ENCODE measurements around the gene SUPT6H.

The SUPT6H gene

DNA sequence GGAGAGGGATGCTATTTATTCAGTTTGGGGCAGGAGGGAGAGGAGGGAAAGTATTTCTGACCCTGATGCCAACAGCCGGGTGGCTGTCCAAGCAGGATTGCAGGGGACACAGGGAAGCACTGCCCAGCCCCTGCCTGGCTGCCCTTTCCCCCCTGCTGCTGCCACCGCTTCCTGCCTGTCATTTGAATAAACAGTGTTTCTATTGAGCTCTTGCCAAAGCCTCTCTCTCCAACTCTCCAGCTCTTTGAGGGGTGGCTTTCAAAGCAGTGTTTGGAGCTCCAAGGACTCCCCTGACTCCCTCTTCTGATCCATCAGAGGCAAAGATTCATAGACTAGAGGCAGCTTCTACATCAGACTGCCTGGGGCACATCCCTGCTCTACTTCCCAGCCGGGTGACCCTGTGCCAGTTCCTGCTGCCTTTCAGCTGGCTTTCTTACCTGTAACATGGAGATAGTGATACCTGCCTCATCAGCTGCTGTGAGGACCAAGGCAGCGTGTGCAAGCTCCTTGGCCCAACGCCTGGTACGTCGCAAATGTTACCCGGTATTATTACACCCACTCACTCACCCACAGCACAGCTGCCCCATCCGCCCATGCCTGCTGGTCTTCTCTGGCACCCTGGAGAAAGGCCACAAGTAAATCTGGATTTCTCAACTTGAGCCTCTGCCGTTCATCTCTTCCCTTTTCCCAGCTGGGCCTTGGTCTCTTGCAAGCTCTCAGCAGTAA, 40.2 kb downstream of the SUPT6H start (continued):
- TF ChIP-seq SETDB1 (IDR thresholded peaks at IDR 0.05; ENCODE audit: insufficient read length, low read length) (no peak), ZNF169 (tag by site-specific recombination; IDR thresholded peaks at IDR 0.05) (no peak), ZNF138 (tag by site-specific recombination; IDR thresholded peaks at IDR 0.05; ENCODE audit: borderline replicate concordance) (no peak)

GRCh38 chr17:28702752-28703150, 40.7 kb downstream of the SUPT6H start:
- CTCF ChIA-PET: interaction anchor here (2.0 kb wide), 1 partner anchor 9 kb away, joined by 6 read pairs; the partner anchor contains the start of gene PROCA1
- TF ChIP-seq ZNF768 (tag by site-specific recombination; IDR thresholded peaks at IDR 0.05): no peak
- TF ChIP-seq ZNF791 (tag by site-specific recombination; IDR thresholded peaks at IDR 0.05): no peak
- TF ChIP-seq, protein P1, sequence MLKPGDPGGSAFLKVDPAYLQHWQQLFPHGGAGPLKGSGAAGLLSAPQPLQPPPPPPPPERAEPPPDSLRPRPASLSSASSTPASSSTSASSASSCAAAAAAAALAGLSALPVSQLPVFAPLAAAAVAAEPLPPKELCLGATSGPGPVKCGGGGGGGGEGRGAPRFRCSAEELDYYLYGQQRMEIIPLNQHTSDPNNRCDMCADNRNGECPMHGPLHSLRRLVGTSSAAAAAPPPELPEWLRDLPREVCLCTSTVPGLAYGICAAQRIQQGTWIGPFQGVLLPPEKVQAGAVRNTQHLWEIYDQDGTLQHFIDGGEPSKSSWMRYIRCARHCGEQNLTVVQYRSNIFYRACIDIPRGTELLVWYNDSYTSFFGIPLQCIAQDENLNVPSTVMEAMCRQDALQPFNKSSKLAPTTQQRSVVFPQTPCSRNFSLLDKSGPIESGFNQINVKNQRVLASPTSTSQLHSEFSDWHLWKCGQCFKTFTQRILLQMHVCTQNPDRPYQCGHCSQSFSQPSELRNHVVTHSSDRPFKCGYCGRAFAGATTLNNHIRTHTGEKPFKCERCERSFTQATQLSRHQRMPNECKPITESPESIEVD (tag by site-specific recombination; IDR thresholded peaks at IDR 0.05): no peak
- no peak for TF ChIP-seq ZNF426 (tag by site-specific recombination; IDR thresholded peaks at IDR 0.05)
- no peak for TF ChIP-seq SP2 (tag by site-specific recombination; IDR thresholded peaks at IDR 0.05)
- no peak for TF ChIP-seq MEIS1 (CRISPR knock-in tag; IDR thresholded peaks at IDR 0.05; ENCODE audit: borderline replicate concordance)
- no peak for TF ChIP-seq IKZF3 (tag by site-specific recombination; IDR thresholded peaks at IDR 0.05)
- TF ChIP-seq ZNF518A (tag by site-specific recombination; conservative IDR thresholded peaks at IDR 0.05; ENCODE audit: low read depth): no peak
- TF ChIP-seq, protein P2, sequence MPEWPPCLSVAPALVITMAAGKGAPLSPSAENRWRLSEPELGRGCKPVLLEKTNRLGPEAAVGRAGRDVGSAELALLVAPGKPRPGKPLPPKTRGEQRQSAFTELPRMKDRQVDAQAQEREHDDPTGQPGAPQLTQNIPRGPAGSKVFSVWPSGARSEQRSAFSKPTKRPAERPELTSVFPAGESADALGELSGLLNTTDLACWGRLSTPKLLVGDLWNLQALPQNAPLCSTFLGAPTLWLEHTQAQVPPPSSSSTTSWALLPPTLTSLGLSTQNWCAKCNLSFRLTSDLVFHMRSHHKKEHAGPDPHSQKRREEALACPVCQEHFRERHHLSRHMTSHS (tag by site-specific recombination; IDR thresholded peaks at IDR 0.05): no peak
- TF ChIP-seq ZNF629 (tag by site-specific recombination; IDR thresholded peaks at IDR 0.05): no peak
- no peak for TF ChIP-seq ZBTB10 (tag by site-specific recombination; IDR thresholded peaks at IDR 0.05)
- no peak for TF ChIP-seq ZNF747 (tag by site-specific recombination; IDR thresholded peaks at IDR 0.05)
- TF ChIP-seq ZBTB11 (tag by site-specific recombination; conservative IDR thresholded peaks at IDR 0.05; ENCODE audit: low read depth): no peak
- no peak for TF ChIP-seq ZNF184 (tag by site-specific recombination; IDR thresholded peaks at IDR 0.05)
- Histone ChIP-seq H3K36me3 (ENCODE audit: control insufficient read depth in 2 of 2, insufficient read depth in 1 of 2, low read length in 2 of 2) (peaks cover 8 to 85% of the 10 kb centered on the region in 2 experiments), H3K27ac (ENCODE audit: extremely low read depth, low read depth, low read length) (peak overlapping the region; percentile 5; the same call in 1 of the 2 replicates), H3K4me1 (ENCODE audit: control insufficient read depth, insufficient read depth, low read length) (no peaks in the 10 kb centered on the region), H3K4me3 (ENCODE audit: low read depth, low read length) (no peak overlapping the region), H3K9me3 (ENCODE audit: control insufficient read depth, insufficient read depth, low read depth, low read length) (no peaks in the 10 kb centered on the region)
- POLR2A ChIA-PET: interaction anchor here (1.4 to 10.5 kb wide), 6 partner anchors 8 to 49 kb away, joined by 4 to 190 read pairs (median 6); partner anchors contain the start of genes PROCA1 and RPL23A
